HG03175 (cell line): ENCODE measurements around the gene FOSL2.
"Not testable (repeated sequence)": the region's sequence is repeated elsewhere in the genome, so short reads cannot be mapped to it uniquely, and the experiment has no call there.

Source experiments
- ATAC-seq: cut with Tn5 transposase; IDR thresholded peaks from one replicate; pipeline ENCODE4 v1.9.1; 2021; ENCODE audit warnings: mild to moderate bottlenecking, moderate library complexity; ENCODE audit not compliant: unreplicated experiment

FOSL2 gene

DNA sequence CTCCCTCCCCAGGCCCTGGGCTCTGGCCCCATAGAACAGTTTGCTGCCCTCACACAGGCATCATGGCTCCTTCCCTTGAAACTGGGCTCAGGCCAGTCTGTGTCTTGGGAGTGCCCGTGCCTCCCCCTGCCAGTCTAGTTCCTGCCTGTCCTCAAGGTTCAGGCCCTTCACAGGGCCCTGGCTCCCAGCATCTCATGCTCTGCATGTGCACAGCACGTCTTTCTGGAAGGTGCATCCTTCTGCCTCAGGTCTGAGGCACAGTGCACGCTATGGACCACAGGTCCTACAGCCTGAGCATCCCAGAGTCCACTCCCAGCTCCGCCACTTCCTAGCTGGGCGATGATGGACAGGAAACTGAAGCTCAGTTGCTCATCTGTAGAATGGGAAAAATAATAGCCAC is 35.6 kb upstream of the FOSL2 start:
- ATAC-seq: no peak

- ATAC-seq: no peak
These were observed 34.5 kb upstream of the FOSL2 start for GRCh38 chr2:28357948-28358667.

GRCh38 chr2:28358668-28359201 is 33.9 kb upstream of the FOSL2 start:
- peak; percentile 7 for ATAC-seq

GRCh38 chr2:28359222-28360057 is 33.2 kb upstream of the FOSL2 start:
- ATAC-seq: peak; percentile 74

DNA sequence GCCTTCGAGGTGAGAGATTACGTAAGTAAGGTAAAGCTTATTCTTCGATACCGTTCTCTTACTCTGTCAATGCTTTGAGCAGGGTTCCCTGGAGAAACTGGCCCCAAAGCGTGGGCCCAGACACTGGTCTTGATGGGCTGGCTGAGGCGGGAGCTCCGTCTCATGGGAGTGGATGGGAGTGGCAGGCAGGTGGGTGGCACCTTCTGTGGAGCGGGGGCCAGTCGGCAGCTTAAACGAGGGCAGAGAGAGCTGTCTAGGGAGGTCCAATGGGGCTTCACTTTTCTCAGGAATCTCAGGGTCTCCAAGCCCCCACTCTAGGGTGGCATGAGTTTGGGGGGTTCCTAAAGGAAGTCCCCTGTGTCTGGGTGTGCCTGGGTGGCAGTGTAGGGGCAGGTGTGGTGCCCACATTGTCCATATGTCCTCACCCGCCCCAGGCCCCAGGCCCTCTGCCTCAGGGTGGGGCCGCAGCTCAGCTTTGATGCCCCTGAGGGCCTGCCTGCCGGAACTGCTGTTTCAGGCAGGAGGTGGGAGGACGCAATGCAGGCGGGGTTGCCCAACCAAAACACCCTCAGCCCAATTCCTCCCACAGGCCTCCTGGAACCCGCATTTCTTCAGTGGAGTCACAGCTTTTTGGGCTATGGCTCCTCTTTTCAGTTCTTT is 32.5 kb upstream of the FOSL2 start:
- ATAC-seq: no peak

DNA sequence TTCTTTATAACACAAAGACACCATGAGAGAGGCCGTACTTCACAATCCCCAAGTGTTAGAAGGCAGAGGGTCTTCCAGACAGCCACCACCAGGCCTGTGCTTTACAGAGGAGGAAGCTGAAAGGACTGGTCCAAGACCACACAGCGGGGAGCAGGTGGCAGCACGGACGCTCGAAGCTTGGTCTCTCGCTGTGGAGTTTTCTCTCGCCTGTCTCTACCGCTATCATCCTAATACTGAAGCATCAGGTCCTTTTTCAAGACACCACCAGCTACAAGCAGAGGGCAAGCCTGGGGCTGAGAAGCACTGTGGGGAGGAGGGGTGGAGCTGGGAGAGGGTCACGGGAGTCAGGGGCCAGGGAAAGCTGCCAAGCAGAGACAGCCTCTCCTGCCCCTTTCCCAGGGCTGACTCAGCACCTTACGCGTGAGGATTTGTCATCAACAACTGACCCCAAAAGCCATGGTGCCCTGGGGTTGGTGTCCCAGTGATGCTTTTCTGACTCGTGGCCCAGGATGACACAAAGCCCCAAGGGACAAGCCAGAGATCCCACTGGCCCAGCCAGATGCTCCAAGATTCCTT is 31.9 kb upstream of the FOSL2 start:
- no peak for ATAC-seq

GRCh38 chr2:28361991-28362710 is 30.5 kb upstream of the FOSL2 start:
- no peak for ATAC-seq

DNA sequence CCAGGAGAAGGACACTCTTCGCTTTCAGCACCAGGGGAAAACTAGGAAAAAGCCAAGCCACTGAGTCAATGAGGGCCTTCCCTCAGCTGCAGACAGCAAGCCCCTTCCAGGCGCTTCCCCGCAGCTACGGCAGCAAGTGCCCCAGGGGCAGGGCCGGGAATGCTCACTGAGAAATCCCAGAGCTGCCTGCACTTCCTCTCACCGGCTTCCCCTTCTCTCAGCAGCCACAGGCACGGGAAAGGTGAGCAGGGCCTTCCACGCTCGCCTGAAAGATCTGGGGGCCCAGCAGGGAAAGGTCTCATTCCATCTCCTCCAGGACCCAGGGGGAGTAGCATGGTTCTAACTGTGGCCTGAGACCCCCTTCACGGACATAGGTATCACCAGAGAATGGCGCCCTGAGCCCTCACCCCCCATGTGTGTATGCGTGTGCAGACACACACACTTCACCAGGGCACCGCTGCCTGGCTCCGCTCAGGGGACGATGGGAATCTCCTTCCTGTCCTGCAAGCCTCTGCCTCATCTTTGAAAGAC is 29.6 kb upstream of the FOSL2 start:
- no peak for ATAC-seq

GRCh38 chr2:28363686-28364280 is 28.9 kb upstream of the FOSL2 start:
- no peak for ATAC-seq

GRCh38 chr2:28364610-28365009 is 28.0 kb upstream of the FOSL2 start:
- no peak for ATAC-seq

- ATAC-seq: no peak
These were observed 27.5 kb upstream of the FOSL2 start for GRCh38 chr2:28365158-28365557.

GRCh38 chr2:28366149-28366495 is 26.5 kb upstream of the FOSL2 start:
- ATAC-seq: no peak

GRCh38 chr2:28366496-28367282 is 26.0 kb upstream of the FOSL2 start:
- no peak for ATAC-seq

DNA sequence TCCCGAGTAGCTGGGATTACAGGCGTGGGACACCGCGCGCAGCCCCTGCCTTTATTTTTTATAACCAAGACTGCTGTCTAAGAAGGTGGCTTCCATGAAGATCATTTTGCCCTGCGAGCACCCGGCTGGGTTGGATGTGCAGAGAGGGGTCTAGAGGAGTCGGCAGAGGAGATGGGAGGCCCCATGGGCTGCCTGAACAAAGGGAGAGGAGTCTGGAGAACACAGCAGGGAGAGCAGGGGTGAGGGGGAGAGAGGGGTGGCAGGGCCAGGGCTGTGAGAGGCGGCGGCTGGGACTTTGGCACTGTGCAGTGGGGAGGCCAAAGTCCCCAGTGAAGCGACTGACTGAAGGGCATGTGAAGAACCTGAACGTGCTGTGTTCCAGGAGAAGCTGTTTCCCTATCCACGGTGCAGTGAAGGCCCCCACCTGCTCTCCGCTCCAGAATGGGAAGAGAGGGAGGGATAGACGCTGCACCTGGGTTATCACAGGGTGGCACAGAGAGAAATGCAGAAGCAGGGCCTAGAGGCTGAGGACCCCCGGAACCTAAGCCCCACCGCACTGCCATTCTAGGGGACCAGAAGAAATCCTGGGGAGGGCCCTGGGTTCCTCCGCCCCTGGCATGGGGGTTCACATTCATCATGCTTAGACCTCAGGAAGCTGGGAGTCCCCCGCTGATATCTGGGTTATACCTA is 24.8 kb upstream of the FOSL2 start:
- no peak for ATAC-seq

- no peak for ATAC-seq
These were observed 24.3 kb upstream of the FOSL2 start for GRCh38 chr2:28368357-28368798.

DNA sequence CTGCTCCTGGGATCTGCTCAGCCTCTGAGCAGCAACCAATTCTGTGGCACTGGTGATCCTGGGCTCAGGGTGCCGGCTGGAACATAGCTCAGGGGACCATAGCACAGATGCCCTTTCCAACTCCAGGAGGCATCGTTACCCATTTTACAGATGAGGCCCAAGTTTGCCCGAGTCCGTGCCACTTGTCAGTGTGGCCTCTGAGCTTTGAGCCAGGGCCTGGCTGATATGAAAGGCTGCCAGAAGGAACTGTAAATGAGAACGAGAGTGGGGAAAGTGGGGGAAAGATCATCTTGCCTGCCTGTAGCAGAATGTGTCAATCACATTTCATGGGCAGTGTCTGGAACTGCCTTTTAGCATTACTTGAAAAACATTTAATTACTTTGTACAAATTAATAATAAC is 23.3 kb upstream of the FOSL2 start:
- no peak for ATAC-seq

DNA sequence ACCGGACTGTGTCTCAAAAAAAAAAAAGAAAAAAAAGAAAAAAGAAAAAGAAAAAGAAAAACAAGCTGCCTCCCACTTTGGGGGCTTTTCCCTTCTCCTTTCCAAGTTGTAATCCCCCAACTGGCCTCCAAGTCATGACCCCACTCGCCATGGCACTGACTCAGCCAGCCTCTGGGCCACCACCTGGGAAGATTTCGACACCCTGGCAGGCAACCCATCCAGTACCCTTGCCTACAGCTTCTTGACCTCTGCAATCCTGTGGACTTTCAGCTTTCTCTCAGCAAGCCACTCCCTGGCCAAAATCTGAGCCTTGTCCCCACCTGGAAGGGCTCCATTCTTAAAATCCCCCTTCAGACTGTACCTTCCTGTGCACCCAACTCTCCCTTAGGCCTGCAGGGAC is 22.3 kb upstream of the FOSL2 start:
- no peak for ATAC-seq

DNA sequence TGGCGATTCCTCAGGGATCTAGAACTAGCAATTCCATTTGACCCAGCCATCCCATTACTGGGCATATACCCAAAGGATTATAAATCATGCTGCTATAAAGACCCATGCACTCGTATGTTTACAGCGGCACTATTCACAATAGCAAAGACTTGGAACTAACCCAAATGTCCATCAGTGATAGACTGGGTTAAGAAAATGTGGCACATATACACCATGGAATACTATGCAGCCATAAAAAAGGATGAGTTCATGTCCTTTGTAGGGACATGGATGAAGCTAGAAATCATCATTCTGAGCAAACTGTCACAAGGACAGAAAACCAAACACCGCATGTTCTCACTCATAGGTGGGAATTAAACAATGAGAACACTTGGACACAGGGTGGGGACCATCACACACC is 20.9 kb upstream of the FOSL2 start:
- ATAC-seq: not testable (repeated sequence)

DNA sequence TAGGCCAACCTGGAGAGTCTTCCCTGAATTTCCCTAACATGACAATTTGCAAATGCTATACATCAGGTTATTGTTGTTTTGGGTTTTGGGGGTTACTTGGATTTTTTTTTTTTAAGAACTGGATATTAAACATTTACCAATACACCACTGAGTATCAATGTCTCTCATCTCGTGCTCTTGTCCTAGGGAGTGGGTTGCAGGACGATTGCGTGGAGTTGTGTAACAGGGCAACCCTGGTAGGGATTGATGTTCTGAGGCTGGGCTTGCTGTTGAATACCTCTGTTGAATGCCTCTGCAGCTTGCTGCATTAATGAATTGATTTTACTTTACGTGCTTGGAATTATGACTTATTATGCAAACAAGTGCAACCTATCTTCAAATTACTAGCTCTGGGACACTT is 18.8 kb upstream of the FOSL2 start:
- no peak for ATAC-seq
